Endodermal cell (in vitro differentiated cells): ENCODE measurements around the gene PRKCD. TPM values are rescaled to one million over a fixed set of nuclear protein-coding genes. Genes with fewer than 3 reads are reported as not detected.

Experiments
- DNase-seq: peaks from one replicate; pipeline ENCODE4 v3.0.0-alpha.2; 2017
- H3K27ac ChIP-seq: 2 replicates; pipeline ENCODE4 v1.5.1; 2013; ENCODE audit warnings: mild to moderate bottlenecking, low read depth, low read length, moderate library complexity
- H3K27me3 ChIP-seq: 2 replicates; pipeline ENCODE4 v1.6.1; 2013; ENCODE audit warnings: mild to moderate bottlenecking, low read length, moderate library complexity; ENCODE audit not compliant: insufficient read depth, control insufficient read depth, poor library complexity, severe bottlenecking
- H3K36me3 ChIP-seq: 2 replicates; pipeline ENCODE4 v1.7.0; 2013; ENCODE audit warnings: mild to moderate bottlenecking, low read length, moderate library complexity; ENCODE audit not compliant: control insufficient read depth, insufficient read depth
- H3K4me1 ChIP-seq: one replicate; pipeline ENCODE4 v1.7.0; 2013; ENCODE audit warnings: low read length; ENCODE audit not compliant: control insufficient read depth, insufficient read depth
- H3K4me3 ChIP-seq: 2 replicates; pipeline ENCODE4 v1.5.1; 2013; ENCODE audit warnings: mild to moderate bottlenecking, low read length, moderate library complexity
- H3K9ac ChIP-seq: 2 replicates; pipeline ENCODE4 v1.6.1; 2013; ENCODE audit warnings: mild to moderate bottlenecking, low read length, moderate library complexity; ENCODE audit not compliant: poor library complexity, severe bottlenecking; ENCODE audit errors: extremely low read depth
- H3K9me3 ChIP-seq: 2 replicates; pipeline ENCODE4 v1.6.1; 2013; ENCODE audit warnings: mild to moderate bottlenecking, low read length, moderate library complexity; ENCODE audit not compliant: control insufficient read depth
- H3K27ac Mint-ChIP-seq: 2 replicates; pipeline ENCODE4 v1.8.0; 2020; ENCODE audit warnings: mixed read lengths
- H3K27me3 Mint-ChIP-seq: 2 replicates; pipeline ENCODE4 v1.8.0; 2021; ENCODE audit warnings: mild to moderate bottlenecking, mixed read lengths; ENCODE audit not compliant: insufficient read depth
- H3K36me3 Mint-ChIP-seq: 2 replicates; pipeline ENCODE4 v1.8.0; 2020; ENCODE audit warnings: low read depth, mixed read lengths
- H3K4me1 Mint-ChIP-seq: 2 replicates; pipeline ENCODE4 v1.8.0; 2020; ENCODE audit warnings: mixed read lengths
- H3K4me3 Mint-ChIP-seq: 2 replicates; pipeline ENCODE4 v1.8.0; 2020; ENCODE audit warnings: mild to moderate bottlenecking, moderate library complexity, mixed read lengths
- H3K9me3 Mint-ChIP-seq: 2 replicates; pipeline ENCODE4 v1.8.0; 2020; ENCODE audit warnings: mild to moderate bottlenecking, mixed read lengths
- WGBS, 2 experiments: methylation state at CpG; one replicate each; pipeline versions ENCODE4 v1.1.5 to v1.1.7; 2013; ENCODE audit warnings: missing lambda C conversion rate in 2 of 2, mixed read lengths in 1 of 2; ENCODE audit not compliant: insufficient coverage in 1 of 2, insufficient read length in 1 of 2; 5-methylcytosine and 5-hydroxymethylcytosine counted together
- total RNA-seq, 2 donors: library from RNA; stranded (reverse); fragmentation: NEBNext Ultra II Directional in 1 of 2; extraction: Animal tissue kit (Norgen Biotek cat#: 25700) in 1 of 2; gene quantifications; 2 replicates in 1 of 2; 3 replicates in 1 of 2; pipeline ENCODE4 v1.2.1, GENCODE V29; 2021
- TF ChIP-seq, protein P1 (sequence below): fragments of 200-600 bp; sonication (generic); conservative IDR thresholded peaks from 2 replicates; pipeline ENCODE4 v1.5.0; 2021; ENCODE audit warnings: antibody characterized with exemption, mild to moderate bottlenecking

PRKCD gene
- total RNA-seq, 2 donors from 2014 or later: 19.9 to 26.6 TPM

DNA sequence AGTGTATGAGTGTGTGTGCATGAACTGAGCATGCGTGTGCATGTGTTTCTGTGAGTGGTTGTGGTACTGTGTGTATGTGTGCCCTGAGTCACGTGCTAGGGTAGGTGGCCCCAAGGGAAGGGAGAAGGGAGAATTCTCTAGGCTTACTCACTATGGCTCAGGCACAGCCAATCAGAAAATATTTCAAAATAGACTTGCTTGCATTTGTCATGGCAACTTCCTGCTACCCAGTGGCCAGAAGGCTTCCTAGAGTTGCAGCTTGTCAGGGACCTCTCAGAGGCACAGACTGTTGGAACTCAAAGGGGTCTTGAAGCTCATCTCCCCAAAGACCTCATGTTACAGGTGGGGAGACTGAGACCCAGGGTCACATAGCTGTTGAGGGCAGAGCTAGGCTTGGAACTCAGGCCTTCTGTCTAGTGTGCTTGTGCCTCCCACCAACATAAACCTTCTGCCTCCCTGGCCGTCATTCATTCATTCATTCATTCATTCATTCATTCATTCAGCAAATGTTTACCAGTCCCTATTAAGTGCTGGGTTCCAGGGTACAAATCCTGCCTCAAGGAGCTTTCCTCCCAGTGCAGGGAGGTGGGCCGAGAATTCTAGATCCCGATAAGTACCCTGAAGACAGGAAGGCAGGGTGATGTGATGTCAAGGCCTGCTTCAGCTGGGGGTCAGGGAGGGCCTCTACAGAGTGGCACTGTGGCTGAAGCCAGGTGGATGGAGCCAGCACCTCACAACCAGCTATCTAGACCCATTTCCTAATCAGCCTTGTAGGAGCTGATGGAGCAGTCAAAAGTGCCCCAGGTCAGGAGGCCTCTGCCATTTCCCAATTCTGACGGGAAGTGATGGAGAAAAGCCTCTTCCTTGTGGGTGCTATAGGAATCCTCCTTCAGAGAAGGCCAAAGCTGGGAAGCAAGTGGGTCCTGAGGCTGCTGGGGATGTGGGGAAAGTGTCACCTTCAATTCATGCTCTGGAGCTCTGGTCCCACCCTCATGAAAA is 19.9 kb upstream of the PRKCD start:
- H3K4me3 Mint-ChIP-seq: no peak overlapping the region
- TF ChIP-seq, protein P1, sequence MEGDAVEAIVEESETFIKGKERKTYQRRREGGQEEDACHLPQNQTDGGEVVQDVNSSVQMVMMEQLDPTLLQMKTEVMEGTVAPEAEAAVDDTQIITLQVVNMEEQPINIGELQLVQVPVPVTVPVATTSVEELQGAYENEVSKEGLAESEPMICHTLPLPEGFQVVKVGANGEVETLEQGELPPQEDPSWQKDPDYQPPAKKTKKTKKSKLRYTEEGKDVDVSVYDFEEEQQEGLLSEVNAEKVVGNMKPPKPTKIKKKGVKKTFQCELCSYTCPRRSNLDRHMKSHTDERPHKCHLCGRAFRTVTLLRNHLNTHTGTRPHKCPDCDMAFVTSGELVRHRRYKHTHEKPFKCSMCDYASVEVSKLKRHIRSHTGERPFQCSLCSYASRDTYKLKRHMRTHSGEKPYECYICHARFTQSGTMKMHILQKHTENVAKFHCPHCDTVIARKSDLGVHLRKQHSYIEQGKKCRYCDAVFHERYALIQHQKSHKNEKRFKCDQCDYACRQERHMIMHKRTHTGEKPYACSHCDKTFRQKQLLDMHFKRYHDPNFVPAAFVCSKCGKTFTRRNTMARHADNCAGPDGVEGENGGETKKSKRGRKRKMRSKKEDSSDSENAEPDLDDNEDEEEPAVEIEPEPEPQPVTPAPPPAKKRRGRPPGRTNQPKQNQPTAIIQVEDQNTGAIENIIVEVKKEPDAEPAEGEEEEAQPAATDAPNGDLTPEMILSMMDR: no peak
- no peaks in the 10 kb centered on the region for H3K9me3 Mint-ChIP-seq
- 87 to 89% methylated on average over 2 to 6 of the region's 6 CpGs for WGBS, 2 experiments
- no peaks in the 10 kb centered on the region for H3K36me3 Mint-ChIP-seq
- no peak overlapping the region for H3K27ac ChIP-seq
- H3K27me3 ChIP-seq: no peaks in the 10 kb centered on the region
- DNase-seq: peak; percentile 42
- no peak overlapping the region for H3K27ac Mint-ChIP-seq
- no peaks in the 10 kb centered on the region for H3K4me1 Mint-ChIP-seq
- H3K4me1 ChIP-seq: no peaks in the 10 kb centered on the region
- no peaks in the 10 kb centered on the region for H3K27me3 Mint-ChIP-seq
- no peaks in the 10 kb centered on the region for H3K9me3 ChIP-seq
- H3K36me3 ChIP-seq: no peaks in the 10 kb centered on the region
- H3K4me3 ChIP-seq: no peak overlapping the region
- no peak overlapping the region for H3K9ac ChIP-seq

DNA sequence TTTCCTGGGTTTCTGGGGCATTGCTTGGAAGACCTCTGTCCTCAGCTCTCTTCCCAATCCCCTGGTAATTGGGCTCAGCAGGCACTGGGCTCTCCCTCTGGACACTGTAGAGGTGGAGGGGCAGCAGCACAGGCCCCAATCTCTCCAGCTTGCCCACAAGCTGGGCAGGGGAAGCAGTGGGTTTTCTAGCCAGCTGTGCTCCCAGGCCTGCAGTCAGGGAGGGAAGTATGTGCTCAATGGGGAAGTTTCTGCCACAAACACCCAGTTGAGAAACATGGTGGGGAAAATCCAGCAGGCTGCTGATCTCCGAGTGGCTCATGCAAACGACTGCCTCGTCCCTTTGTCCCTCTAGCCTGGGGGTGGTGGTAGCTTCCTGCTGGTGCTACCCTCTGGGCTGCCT is 18.0 kb upstream of the PRKCD start:
- TF ChIP-seq, protein P1: no peak
- no peaks in the 10 kb centered on the region for H3K36me3 Mint-ChIP-seq
- 75% methylated on average over 3 of the region's 3 CpGs; no CpG with 5 or more reads in 1 of the 2 experiments for WGBS, 2 experiments

DNA sequence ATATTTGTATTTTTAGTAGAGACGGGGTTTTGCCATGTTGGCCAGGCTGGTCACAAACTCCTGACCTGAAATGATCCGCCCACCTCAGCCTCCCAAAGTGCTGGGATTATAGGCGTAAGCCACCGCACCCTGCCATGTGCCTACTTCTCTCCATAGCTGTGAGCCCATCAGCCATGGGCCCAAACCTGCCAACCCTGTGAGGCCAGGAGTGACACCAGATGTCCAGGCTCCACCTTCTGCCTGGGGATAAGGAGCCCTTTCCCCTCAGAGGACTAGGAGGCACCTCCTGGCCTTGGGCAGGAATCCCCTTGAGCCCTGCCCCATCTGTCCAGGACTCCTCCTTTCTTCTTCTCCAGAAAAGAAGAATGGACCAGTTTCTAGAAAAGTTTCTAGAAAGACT is 16.6 kb upstream of the PRKCD start:
- H3K27ac Mint-ChIP-seq: no peak overlapping the region
- H3K36me3 ChIP-seq: no peaks in the 10 kb centered on the region
- no peak overlapping the region for H3K4me3 Mint-ChIP-seq
- WGBS, 2 experiments: 90 to 95% methylated on average over 3 to 4 of the region's 4 CpGs
- H3K9me3 Mint-ChIP-seq: no peaks in the 10 kb centered on the region
- H3K9me3 ChIP-seq: no peaks in the 10 kb centered on the region
- H3K9ac ChIP-seq: no peak overlapping the region
- no peaks in the 10 kb centered on the region for H3K27me3 Mint-ChIP-seq
- no peak for DNase-seq
- no peak overlapping the region for H3K27ac ChIP-seq
- TF ChIP-seq, protein P1: no peak
- H3K36me3 Mint-ChIP-seq: no peaks in the 10 kb centered on the region
- no peaks in the 10 kb centered on the region for H3K4me1 ChIP-seq
- no peaks in the 10 kb centered on the region for H3K27me3 ChIP-seq
- H3K4me1 Mint-ChIP-seq: no peaks in the 10 kb centered on the region
- no peak overlapping the region for H3K4me3 ChIP-seq

More for the DNA sequence above, 18.0 kb upstream of the PRKCD start:
- Histone ChIP-seq H3K27me3 (no peaks in the 10 kb centered on the region), H3K4me1 (no peaks in the 10 kb centered on the region), H3K4me3 (no peak overlapping the region), H3K9me3 (no peaks in the 10 kb centered on the region), H3K36me3 (no peaks in the 10 kb centered on the region), H3K9ac (no peak overlapping the region), H3K27ac (no peak overlapping the region)
- Mint-ChIP-seq H3K4me3 (no peak overlapping the region), H3K27me3 (no peaks in the 10 kb centered on the region), H3K9me3 (no peaks in the 10 kb centered on the region), H3K4me1 (no peaks in the 10 kb centered on the region), H3K27ac (no peak overlapping the region)
- DNase-seq: no peak
